Stimulated activated CD4-positive, alpha-beta T cell treated with anti-CD3 and anti-CD28 coated beads, Interleukin-1b, Interleukin-23, amount 100 ng/mL, for 48 hours (primary cell): ENCODE measurements around the gene C16orf89.
"Not testable (repeated sequence)": the region's sequence is repeated elsewhere in the genome, so short reads cannot be mapped to it uniquely, and the experiment has no call there.

ENCODE experiments used
- DNase-seq: peaks from one replicate; pipeline ENCODE4 v3.0.0-alpha.2; 2020

The C16orf89 gene

GRCh38 chr16:5084099-5084731 is 18.5 kb upstream of the C16orf89 start:
- DNase-seq = not testable (repeated sequence)

GRCh38 chr16:5083646-5084045 is 17.9 kb upstream of the C16orf89 start:
- DNase-seq = not testable (repeated sequence)

GRCh38 chr16:5080996-5081395 is 15.2 kb upstream of the C16orf89 start:
- not testable (repeated sequence) for DNase-seq

- not testable (repeated sequence) for DNase-seq
These were observed 14.7 kb upstream of the C16orf89 start for GRCh38 chr16:5080461-5080860.

- no peak for DNase-seq
These were observed 12.9 kb upstream of the C16orf89 start for GRCh38 chr16:5078626-5079025.

GRCh38 chr16:5077304-5077703 is 11.5 kb upstream of the C16orf89 start:
- no peak for DNase-seq

GRCh38 chr16:5075637-5076036 is 9.9 kb upstream of the C16orf89 start:
- DNase-seq = no peak

GRCh38 chr16:5073771-5074170 is 8.0 kb upstream of the C16orf89 start:
- DNase-seq = not testable (repeated sequence)

- DNase-seq = no peak
These were observed 7.5 kb upstream of the C16orf89 start for GRCh38 chr16:5073279-5073629.

GRCh38 chr16:5072334-5073278 is 6.8 kb upstream of the C16orf89 start:
- no peak for DNase-seq

GRCh38 chr16:5071681-5072333 is 6.1 kb upstream of the C16orf89 start, which contains the start of gene ALG1:
TSS of gene ALG1 (plus strand) at chr16:5071843. CDS start at chr16:5071850, 7 bp downstream.
- DNase-seq = peak; percentile 89

GRCh38 chr16:5071341-5071680 is 5.6 kb upstream of the C16orf89 start:
- DNase-seq = no peak

GRCh38 chr16:5070431-5071186 is 4.9 kb upstream of the C16orf89 start:
- DNase-seq = no peak

GRCh38 chr16:5069854-5070253 is 4.1 kb upstream of the C16orf89 start:
- DNase-seq = no peak

- no peak for DNase-seq
These were observed 3.3 kb upstream of the C16orf89 start for GRCh38 chr16:5069048-5069447.

- DNase-seq = no peak
These were observed 755 bp upstream of the C16orf89 start for GRCh38 chr16:5066511-5066910.

GRCh38 chr16:5065326-5065725 is 430 bp downstream of the C16orf89 start:
- DNase-seq = no peak

- DNase-seq = no peak
These were observed 841 bp downstream of the C16orf89 start for GRCh38 chr16:5064915-5065314.

GRCh38 chr16:5062790-5063765 is 2.7 kb downstream of the C16orf89 start:
- no peak for DNase-seq

GRCh38 chr16:5062051-5062450 is 3.7 kb downstream of the C16orf89 start:
- DNase-seq = no peak

- DNase-seq = no peak
These were observed 5.6 kb downstream of the C16orf89 start for GRCh38 chr16:5060073-5060641.
